B cell (primary cell): ENCODE results near the gene CCL14.

Experiments used
- EZH2 ChIP-seq: IDR thresholded peaks from 2 replicates; pipeline ENCODE4 v1.6.1; 2012; ENCODE audit warnings: borderline replicate concordance, low read depth, mild to moderate bottlenecking, moderate library complexity, low read length; ENCODE audit not compliant: insufficient read depth, poor library complexity, severe bottlenecking
- TF ChIP-seq, protein P1 (sequence below): fragments of 200-600 bp; IDR thresholded peaks from one replicate; pipeline ENCODE4 v1.8.0; 2022; ENCODE audit warnings: antibody characterized with exemption, mild to moderate bottlenecking

DNA sequence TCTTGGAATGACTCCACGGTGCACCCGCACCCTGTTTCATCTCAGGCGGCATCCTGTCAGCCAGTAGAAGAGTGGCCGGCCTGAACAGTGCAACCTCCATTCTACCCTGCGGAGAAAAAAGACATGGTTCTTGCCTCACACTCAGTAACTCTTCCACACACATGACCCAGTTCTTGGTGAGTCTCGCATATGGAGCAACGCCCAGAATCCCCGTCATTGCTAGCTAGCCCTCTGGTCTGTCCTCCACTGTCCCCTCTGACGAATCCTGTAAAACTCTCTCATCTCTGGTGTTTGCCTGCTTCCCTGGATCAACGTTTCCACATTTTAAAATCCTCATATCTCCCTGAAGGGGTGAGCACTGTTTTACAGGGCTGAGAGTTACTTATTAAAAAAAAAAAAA is 51.8 kb downstream of the CCL14 start:
- TF ChIP-seq, protein P1, sequence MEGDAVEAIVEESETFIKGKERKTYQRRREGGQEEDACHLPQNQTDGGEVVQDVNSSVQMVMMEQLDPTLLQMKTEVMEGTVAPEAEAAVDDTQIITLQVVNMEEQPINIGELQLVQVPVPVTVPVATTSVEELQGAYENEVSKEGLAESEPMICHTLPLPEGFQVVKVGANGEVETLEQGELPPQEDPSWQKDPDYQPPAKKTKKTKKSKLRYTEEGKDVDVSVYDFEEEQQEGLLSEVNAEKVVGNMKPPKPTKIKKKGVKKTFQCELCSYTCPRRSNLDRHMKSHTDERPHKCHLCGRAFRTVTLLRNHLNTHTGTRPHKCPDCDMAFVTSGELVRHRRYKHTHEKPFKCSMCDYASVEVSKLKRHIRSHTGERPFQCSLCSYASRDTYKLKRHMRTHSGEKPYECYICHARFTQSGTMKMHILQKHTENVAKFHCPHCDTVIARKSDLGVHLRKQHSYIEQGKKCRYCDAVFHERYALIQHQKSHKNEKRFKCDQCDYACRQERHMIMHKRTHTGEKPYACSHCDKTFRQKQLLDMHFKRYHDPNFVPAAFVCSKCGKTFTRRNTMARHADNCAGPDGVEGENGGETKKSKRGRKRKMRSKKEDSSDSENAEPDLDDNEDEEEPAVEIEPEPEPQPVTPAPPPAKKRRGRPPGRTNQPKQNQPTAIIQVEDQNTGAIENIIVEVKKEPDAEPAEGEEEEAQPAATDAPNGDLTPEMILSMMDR: no peak
- TF ChIP-seq EZH2: no peak
